HG02938 (cell line): ENCODE measurements around the gene MAP3K3.
A peak's percentile ranks its signal among the peaks of the same experiment; 100 is the strongest.

ENCODE experiments used
- ATAC-seq: cut with Tn5 transposase; IDR thresholded peaks from one replicate; pipeline ENCODE4 v1.9.1; 2021; ENCODE audit warnings: mild to moderate bottlenecking, moderate library complexity; ENCODE audit not compliant: unreplicated experiment

Gene MAP3K3

DNA sequence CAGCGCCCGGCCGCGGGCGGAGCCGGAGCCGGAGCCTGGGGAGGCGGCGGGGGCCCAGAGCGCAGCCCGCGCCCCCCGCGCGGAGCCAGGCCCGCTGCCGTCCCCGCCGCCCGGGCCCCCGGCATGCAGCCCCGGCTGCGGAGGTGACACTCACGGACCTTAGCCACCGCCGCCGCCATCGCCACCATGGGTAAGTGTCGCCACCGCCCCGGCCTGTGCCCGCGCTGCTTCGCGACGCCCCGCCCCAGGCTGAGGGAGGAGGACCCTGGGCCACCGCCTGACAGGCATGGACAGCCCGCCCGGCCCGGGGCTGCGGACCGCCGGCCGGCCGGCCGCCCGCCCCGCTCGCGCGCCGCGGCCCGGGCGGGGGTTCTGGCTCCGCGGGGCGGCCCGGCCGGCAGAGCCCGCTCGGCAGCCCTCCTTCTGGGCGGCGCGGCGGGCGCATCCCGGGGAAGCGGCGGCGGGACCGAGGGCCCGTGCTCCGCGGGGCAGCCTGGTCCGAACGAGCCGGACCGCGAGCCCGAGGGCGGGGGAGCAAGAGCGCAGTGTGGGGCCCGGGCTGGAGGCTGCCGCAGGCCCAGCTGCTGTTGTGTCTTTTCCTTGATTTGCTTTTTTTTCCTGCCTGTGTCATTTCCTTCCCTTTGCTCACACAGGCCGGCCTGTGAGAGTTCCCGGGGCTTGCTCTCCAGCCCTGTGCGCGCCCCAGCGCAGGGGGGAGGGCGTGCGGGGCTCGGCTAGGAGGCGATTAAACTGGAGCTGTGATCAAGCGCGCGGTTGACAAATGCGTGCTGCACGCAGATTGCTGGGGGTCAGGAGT is 565 bp downstream of the MAP3K3 start:
- peak; percentile 10 for ATAC-seq

DNA sequence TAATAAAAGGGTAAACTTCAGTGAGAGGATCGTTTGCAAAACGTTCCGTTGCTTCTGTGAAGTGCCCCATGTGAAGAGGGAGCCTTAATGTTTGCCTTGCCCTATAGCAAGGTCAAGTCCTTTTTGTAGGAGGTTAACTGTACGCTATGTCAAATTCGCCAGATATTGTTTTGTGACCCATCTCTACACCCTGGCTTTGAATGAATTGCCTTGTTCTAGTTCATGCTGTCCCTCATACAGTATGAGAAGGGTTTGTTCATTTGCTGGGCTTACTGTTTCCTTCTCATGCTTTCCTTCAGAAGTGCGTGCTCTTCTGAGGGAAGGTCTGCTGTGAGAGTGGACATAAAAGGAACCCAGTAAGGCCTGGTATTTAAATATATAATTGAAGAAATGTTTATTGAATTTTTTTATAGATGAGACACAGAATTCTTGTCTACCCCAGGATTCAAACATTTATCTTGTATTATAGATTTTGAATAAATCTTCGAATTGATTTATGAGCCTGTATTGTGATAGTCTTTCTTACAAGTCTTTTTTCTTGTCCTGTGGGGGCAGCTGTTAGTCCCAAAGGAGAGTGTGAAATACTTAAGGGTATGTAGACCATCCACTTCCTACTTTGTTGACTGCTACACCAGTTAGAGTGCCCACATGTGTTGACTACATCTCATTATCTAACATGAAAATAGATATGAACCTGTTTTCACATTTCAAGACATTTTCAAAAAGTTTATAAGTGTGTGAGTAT is 1.7 kb downstream of the MAP3K3 start:
- ATAC-seq: no peak

- ATAC-seq: no peak
Measured at GRCh38 chr17:63624531-63624880, 2.3 kb downstream of the MAP3K3 start.

DNA sequence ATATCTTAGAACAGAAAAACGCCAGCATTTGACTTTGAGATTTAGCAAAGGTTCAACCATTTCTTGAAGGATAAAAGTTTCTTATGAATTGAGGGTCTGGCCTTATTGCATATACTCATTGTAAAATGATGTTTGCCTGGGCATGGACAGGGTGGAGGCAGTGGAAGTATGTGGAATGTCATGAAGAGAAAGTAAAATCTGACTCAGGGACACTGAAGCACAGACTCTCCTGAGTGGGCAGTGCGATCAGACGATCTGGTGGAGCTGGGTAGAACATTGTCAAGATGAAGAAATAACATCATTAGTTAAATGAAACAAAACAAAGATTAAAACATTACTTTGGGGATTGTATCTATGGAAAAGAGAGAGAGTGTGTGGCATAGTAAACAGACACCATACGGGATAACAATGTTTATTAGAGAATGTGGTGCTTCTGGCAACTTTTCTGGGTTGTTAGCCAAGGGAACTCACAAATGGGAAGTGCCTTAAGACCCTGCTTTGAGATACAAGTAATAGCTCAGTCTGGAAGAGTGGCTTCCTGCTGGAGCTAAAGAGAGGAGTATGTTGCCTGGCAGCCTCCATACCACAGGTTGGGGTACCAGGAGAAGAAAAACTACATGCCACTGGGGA is 4.4 kb downstream of the MAP3K3 start:
- ATAC-seq: no peak

DNA sequence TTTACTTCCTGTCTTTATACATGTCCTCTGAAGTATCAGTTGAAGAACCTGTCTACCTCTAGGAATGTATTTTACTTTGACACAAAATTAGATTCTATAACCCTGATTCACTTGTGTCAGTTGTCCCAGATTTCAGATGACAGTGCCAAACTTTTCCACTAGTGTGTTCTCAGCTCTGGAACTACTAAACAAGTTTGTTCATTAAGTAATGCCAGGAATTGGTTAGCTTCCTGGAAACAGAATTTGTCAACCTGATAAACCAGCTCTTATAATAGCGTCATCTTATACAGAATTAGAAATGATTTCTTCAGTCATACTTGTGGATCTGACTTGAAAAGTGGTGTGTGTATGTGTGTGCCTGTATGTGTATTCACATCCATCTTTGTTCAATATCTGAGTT is 7.4 kb downstream of the MAP3K3 start:
- ATAC-seq: no peak

DNA sequence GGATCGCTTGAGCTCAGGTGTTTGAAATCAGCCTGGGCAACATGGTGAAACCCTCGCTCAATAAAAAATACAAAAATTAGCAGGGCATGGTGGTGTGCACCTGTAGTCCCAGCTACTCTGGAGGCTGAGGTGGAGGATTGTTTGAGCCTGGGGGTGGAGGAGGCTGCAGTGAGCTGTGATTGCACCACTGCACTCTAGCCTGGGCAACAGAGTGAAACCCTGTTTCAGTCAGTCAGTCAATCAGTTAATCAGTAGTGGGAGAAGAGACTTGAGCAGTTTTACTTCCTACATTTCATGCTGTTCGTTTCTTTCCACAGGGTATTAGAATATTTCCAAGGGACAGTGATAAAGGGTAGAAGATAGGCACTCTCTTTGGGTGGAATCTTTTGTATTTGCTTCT is 8.8 kb downstream of the MAP3K3 start:
- ATAC-seq: no peak

DNA sequence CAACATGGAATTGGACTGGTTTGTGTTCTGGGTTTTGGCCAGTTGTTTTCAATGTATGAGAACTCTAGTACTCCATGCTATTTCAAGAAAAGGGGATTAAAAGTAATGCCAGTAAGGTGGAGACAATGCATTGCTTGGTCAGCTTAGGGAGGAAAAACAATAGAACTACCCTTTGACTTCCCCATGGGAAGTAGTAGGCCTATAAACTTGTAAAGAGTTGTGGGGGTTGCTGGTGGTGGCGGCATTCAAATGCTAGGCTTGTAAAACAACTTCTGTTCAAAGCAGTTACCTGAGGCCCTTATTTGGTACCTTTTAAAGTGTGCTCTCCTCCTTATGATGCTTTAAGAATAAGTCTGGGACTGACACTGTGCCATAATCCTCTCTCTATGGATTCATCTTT is 9.4 kb downstream of the MAP3K3 start:
- ATAC-seq: no peak

- ATAC-seq: no peak
Measured at GRCh38 chr17:63633742-63634141, 11.5 kb downstream of the MAP3K3 start.

DNA sequence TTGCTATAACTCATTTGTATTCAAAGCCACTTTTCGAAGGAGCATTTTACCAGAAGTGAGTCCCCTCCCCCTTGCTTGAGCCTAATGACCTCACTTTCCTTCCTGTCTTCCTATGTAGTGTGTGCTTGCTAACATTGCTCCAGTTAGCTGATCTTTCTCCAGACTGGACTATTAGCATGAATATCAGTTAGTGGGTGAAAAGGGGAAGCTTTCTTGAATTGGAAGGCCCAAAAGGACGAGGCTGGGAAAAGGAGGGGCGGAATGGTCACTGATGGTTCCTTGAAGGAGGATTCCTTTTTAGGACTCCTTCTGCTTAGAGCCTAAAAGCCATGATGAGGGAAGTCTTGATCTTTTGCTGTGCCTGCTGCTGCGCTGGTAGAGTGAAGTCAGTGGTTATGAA is 11.9 kb downstream of the MAP3K3 start:
- no peak for ATAC-seq

GRCh38 chr17:63634816-63635215 is 12.6 kb downstream of the MAP3K3 start:
- ATAC-seq: no peak

DNA sequence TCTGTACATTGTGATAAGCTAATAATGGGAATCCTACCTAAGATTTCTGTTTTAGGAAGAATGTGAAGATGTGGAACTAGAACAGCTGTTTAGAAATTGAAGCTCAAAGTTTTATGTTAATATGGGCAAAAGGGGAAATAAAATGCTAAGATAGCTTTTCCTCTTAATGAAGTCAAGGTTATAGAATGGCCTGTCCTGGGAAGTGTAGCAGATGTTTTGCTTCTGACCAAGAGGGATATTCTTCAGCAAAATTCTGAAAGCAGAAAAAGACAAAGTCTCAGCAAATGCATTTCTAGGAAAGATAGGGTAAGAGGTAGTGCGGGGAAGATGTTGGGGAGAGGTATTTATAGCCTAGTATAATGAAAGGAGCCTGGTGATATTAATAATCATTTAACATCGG is 13.1 kb downstream of the MAP3K3 start:
- ATAC-seq: no peak

- ATAC-seq: no peak
Measured at GRCh38 chr17:63635787-63636186, 13.6 kb downstream of the MAP3K3 start.

DNA sequence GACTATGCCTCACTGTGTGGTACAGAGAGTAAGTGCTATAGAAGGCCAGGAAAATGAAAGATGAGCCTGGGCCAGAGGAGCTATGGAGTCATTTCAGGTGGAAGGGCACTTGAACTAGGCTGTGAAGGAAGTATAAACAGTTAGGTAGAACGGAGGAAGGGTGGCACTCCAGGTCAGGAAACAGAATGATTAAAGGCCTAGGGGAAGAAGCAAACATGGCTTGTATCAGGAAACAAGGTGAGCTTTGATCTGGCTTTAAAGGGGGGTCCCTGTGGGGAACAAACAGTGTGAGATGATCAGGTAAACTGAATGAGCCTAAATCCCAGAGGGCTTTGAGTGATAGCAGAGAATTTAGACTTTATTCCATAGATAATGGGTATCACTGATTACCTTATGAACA is 16.9 kb downstream of the MAP3K3 start:
- no peak for ATAC-seq

GRCh38 chr17:63640038-63640437 is 17.8 kb downstream of the MAP3K3 start:
- no peak for ATAC-seq

GRCh38 chr17:63641692-63642448 is 19.7 kb downstream of the MAP3K3 start:
- no peak for ATAC-seq

DNA sequence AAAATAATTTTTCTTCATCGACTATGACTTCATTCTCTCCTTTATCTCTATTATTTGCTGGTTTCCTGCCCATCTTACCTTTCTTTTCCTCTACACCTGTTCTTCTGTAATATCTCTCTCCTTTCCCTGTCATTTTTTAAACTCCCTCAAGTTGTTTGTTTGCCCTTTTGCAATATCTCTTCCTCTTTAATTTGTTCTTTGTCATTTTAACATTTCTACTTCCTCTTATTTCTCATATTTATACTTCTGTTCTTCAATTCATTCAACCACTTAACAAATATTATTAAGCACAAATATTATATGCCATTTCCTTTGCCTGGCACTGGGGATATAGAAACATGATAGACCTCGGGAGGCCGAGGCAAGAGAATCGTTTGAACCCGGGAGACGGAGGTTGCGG is 22.6 kb downstream of the MAP3K3 start:
- ATAC-seq: no peak

- ATAC-seq: peak; percentile 53
Measured at GRCh38 chr17:63645775-63646487, 23.7 kb downstream of the MAP3K3 start.

GRCh38 chr17:63646488-63646806 is 24.2 kb downstream of the MAP3K3 start:
- ATAC-seq: peak; percentile 94

DNA sequence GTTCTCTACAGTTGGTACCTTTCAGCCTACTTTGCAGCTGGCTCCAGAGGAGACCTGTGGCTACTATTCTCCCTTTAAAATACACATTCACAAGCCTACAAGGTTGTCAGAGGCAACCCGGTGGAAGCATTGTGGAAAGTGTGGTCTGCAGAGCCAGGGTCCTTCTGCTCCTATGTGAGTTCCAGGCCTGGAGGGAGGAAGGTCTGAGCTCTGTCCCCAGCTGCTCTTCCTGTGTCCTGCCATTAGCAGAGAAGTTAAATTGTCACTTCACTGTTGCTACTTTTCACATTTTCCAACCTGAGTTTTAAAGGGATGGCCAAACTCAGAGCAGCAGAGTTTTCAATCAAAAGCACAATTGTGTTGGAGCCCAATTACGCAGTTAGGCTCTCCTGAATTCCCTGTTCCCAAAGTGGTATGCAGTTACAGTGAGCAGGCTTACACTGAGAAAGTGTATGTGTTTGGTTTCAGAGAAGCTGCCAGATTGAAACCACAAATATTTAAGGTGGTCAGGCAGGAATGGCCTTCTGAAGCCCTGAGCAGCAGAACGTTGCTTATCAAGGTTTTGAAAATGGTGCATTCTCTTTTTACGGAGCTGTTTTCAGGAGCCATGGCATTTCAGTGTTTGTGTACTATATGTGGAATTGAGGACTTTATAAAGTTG is 25.0 kb downstream of the MAP3K3 start:
- ATAC-seq: no peak

DNA sequence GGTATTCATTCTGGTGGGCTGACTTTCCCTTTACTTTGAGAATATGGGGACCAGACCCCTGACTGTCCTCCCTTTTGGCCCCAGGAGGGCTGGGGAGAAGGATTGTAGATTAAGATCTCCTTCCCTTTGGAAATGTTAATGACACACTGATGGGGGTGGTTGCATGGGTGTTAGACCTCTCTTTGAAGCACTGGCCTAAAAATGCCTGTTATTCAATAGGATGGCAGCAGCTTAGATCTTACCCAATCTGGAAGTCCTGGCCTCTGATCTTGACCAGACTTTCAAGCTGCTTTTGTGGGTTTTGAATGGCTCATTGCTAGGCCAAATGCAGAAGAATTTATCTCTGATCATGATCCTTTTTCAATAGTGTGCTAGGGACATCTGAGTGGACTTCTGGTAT is 25.7 kb downstream of the MAP3K3 start:
- ATAC-seq: no peak
